ENCODE measurements around the gene HSD17B10.

HSD17B10 gene

DNA sequence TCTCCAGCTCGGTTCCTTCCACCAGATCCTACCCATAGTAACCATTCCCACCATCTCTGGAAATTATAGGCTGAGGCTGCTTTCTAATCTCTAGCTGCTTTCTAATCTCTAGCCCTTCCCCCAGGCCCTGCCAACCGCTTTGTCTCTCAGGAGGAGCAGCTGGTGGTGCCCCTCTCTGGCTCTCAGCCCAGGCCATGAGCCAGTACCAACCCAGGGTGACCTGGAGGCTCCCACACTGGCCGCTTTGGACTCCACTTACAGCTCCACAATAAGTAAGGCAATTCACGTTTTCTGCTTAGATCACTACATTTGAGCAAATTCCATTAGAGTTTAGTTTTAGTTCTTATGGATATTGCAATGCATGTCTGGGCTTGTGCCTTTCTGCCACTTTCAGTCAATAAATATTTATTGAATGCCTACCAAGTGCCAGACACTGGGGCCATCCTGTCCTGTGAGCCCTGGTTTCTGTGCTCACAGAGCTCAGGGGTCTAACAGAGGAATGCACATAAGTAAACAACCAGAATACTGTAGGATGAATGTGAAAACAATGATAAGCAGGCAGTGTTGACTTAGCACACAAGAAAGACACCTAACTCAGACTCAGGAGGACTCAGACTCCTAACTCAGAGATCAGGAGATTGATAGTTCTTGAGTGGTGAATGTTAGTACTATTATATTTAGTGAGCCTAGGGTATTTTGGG, 50.6 kb downstream of the HSD17B10 start:
- no peak for ATAC-seq
- TF ChIP-seq PPARA (CRISPR knock-in tag; IDR thresholded peaks at IDR 0.05; ENCODE audit: borderline replicate concordance), result no peak
- TF ChIP-seq, protein P1, sequence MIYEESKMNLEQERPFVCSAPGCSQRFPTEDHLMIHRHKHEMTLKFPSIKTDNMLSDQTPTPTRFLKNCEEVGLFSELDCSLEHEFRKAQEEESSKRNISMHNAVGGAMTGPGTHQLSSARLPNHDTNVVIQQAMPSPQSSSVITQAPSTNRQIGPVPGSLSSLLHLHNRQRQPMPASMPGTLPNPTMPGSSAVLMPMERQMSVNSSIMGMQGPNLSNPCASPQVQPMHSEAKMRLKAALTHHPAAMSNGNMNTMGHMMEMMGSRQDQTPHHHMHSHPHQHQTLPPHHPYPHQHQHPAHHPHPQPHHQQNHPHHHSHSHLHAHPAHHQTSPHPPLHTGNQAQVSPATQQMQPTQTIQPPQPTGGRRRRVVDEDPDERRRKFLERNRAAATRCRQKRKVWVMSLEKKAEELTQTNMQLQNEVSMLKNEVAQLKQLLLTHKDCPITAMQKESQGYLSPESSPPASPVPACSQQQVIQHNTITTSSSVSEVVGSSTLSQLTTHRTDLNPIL (CRISPR knock-in tag; IDR thresholded peaks at IDR 0.05; ENCODE audit: low read depth), result no peak
